ENCODE results near the gene AUTS2. TPM values are rescaled to one million over a fixed set of nuclear protein-coding genes. Genes with fewer than 3 reads are reported as not detected.

Gene AUTS2
- polyA plus RNA-seq, 1 donor = 80.7 TPM

- DNase-seq (ENCODE audit: low read depth) = no peak
These were observed 88.1 kb downstream of the AUTS2 start for GRCh38 chr7:69686366-69686765.

- no peak for DNase-seq (ENCODE audit: low read depth)
These were observed 89.6 kb downstream of the AUTS2 start for GRCh38 chr7:69687739-69688433.

- no peak for DNase-seq (ENCODE audit: low read depth)
These were observed 92.1 kb downstream of the AUTS2 start for GRCh38 chr7:69690329-69690728.

- no peak for DNase-seq (ENCODE audit: low read depth)
These were observed 93.1 kb downstream of the AUTS2 start for GRCh38 chr7:69691327-69691726.

- no peak for DNase-seq (ENCODE audit: low read depth)
These were observed 93.5 kb downstream of the AUTS2 start for GRCh38 chr7:69691734-69692133.

- no peak for DNase-seq (ENCODE audit: low read depth)
These were observed 94.3 kb downstream of the AUTS2 start for GRCh38 chr7:69692611-69693010.

GRCh38 chr7:69693042-69693441 is 94.8 kb downstream of the AUTS2 start:
- DNase-seq (ENCODE audit: low read depth) = no peak

- DNase-seq (ENCODE audit: low read depth) = no peak
These were observed 97.8 kb downstream of the AUTS2 start for GRCh38 chr7:69696054-69696591.

- DNase-seq (ENCODE audit: low read depth) = no peak
These were observed 98.7 kb downstream of the AUTS2 start for GRCh38 chr7:69696686-69697685.

GRCh38 chr7:69698109-69698825 is 100.0 kb downstream of the AUTS2 start:
- no peak for DNase-seq (ENCODE audit: low read depth)

- no peak for DNase-seq (ENCODE audit: low read depth)
These were observed 101.7 kb downstream of the AUTS2 start for GRCh38 chr7:69699931-69700330.

- DNase-seq (ENCODE audit: low read depth) = no peak
These were observed 102.1 kb downstream of the AUTS2 start for GRCh38 chr7:69700331-69700730.

GRCh38 chr7:69701288-69701687 is 103.0 kb downstream of the AUTS2 start:
- no peak for DNase-seq (ENCODE audit: low read depth)

GRCh38 chr7:69702357-69702756 is 104.1 kb downstream of the AUTS2 start:
- no peak for DNase-seq (ENCODE audit: low read depth)

- DNase-seq (ENCODE audit: low read depth) = no peak
These were observed 104.8 kb downstream of the AUTS2 start for GRCh38 chr7:69703099-69703498.

- DNase-seq (ENCODE audit: low read depth) = no peak
These were observed 107.8 kb downstream of the AUTS2 start for GRCh38 chr7:69706070-69706469.

- DNase-seq (ENCODE audit: low read depth) = no peak
These were observed 110.6 kb downstream of the AUTS2 start for GRCh38 chr7:69708857-69709256.

GRCh38 chr7:69710768-69711438 is 112.6 kb downstream of the AUTS2 start:
- no peak for DNase-seq (ENCODE audit: low read depth)

GRCh38 chr7:69714886-69715576 is 116.8 kb downstream of the AUTS2 start:
- no peak for DNase-seq (ENCODE audit: low read depth)

GRCh38 chr7:69717221-69717620 is 118.9 kb downstream of the AUTS2 start:
- no peak for DNase-seq (ENCODE audit: low read depth)

GRCh38 chr7:69719717-69720116 is 121.4 kb downstream of the AUTS2 start:
- DNase-seq (ENCODE audit: low read depth) = no peak

All from forelimb muscle (tissue), 1 donor.